ENCODE results near the gene RNF135.

- TF ChIP-seq CTCF (conservative IDR thresholded peaks at IDR 0.05 in 1 of 2, IDR thresholded peaks at IDR 0.05 in 1 of 2; ENCODE audit: extremely low read depth in 1 of 2, insufficient read depth in 1 of 2, low read depth in 1 of 2, low read length in 2 of 2), result no peak
- TF ChIP-seq EZH2 (IDR thresholded peaks at IDR 0.05; ENCODE audit: borderline replicate concordance, low read length), result no peak
These were observed 12.7 kb upstream of the RNF135 start for GRCh38 chr17:30958187-30958586.

All from mammary epithelial cell (primary cell).